Panc1 (cell line): ENCODE data around the gene CHST5.

Experiments
- POLR2AphosphoS5 ChIP-seq: IDR thresholded peaks from 2 replicates; pipeline ENCODE4 v1.6.1; 2012; ENCODE audit warnings: mild to moderate bottlenecking, low read depth, low read length, moderate library complexity
- SIN3A ChIP-seq: IDR thresholded peaks from 2 replicates; pipeline ENCODE4 v1.6.1; 2012; ENCODE audit warnings: low read depth, mild to moderate bottlenecking, low read length, moderate library complexity, borderline replicate concordance; ENCODE audit not compliant: insufficient read depth
- TF ChIP-seq, protein P1 (sequence below): fragments of 450-650 bp; IDR thresholded peaks from 2 replicates; pipeline ENCODE4 v1.5.1; 2017; ENCODE audit warnings: mild to moderate bottlenecking
- TF ChIP-seq, protein P2 (sequence below), 2 experiments: IDR thresholded peaks; 2 replicates each; pipeline ENCODE4 v1.6.1; 2011 to 2012; ENCODE audit warnings: low read depth in 2 of 2, control low read depth in 1 of 2, low read length in 1 of 2, mild to moderate bottlenecking in 1 of 2, moderate library complexity in 1 of 2; ENCODE audit not compliant: insufficient read depth in 1 of 2

DNA sequence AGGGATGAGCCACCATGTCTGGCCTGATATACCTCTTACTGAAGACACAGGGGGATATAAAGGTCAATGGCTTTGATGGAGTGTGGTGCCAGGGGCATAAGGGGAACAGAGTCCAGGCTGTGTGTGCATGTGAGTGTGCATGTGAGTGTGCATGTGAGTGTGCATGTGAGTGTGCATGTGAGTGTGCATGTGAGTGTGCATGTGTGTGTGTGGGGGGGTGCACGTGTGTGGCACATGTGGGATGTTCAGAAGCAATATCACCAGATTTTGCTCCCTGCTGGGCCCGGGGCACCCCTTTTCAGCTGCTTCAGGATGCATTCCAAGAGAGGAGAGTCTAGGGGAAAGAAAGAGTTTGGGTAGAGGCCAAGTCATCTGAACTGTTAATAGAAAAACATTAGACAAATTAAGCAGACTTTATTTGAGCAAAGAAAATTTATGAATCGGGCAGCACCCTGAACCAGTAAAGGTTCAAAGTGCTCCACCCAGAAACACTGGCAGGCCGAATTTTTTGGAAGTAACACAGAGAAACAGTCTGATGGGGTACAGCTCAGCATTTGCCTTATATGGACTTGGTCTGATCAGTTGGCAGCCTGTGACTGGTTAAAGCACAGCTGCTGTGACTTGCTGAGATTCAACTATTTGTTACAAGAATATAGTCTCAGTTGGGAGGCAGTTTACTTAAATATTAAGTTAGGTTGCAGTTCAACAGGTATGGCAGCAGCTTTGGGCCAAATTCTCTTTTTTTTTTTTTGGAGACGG lies 9.7 kb downstream of the CHST5 start:
- TF ChIP-seq, protein P1, sequence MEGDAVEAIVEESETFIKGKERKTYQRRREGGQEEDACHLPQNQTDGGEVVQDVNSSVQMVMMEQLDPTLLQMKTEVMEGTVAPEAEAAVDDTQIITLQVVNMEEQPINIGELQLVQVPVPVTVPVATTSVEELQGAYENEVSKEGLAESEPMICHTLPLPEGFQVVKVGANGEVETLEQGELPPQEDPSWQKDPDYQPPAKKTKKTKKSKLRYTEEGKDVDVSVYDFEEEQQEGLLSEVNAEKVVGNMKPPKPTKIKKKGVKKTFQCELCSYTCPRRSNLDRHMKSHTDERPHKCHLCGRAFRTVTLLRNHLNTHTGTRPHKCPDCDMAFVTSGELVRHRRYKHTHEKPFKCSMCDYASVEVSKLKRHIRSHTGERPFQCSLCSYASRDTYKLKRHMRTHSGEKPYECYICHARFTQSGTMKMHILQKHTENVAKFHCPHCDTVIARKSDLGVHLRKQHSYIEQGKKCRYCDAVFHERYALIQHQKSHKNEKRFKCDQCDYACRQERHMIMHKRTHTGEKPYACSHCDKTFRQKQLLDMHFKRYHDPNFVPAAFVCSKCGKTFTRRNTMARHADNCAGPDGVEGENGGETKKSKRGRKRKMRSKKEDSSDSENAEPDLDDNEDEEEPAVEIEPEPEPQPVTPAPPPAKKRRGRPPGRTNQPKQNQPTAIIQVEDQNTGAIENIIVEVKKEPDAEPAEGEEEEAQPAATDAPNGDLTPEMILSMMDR: no peak
- TF ChIP-seq POLR2AphosphoS5 (no peak), SIN3A (no peak)
- TF ChIP-seq, protein P2, sequence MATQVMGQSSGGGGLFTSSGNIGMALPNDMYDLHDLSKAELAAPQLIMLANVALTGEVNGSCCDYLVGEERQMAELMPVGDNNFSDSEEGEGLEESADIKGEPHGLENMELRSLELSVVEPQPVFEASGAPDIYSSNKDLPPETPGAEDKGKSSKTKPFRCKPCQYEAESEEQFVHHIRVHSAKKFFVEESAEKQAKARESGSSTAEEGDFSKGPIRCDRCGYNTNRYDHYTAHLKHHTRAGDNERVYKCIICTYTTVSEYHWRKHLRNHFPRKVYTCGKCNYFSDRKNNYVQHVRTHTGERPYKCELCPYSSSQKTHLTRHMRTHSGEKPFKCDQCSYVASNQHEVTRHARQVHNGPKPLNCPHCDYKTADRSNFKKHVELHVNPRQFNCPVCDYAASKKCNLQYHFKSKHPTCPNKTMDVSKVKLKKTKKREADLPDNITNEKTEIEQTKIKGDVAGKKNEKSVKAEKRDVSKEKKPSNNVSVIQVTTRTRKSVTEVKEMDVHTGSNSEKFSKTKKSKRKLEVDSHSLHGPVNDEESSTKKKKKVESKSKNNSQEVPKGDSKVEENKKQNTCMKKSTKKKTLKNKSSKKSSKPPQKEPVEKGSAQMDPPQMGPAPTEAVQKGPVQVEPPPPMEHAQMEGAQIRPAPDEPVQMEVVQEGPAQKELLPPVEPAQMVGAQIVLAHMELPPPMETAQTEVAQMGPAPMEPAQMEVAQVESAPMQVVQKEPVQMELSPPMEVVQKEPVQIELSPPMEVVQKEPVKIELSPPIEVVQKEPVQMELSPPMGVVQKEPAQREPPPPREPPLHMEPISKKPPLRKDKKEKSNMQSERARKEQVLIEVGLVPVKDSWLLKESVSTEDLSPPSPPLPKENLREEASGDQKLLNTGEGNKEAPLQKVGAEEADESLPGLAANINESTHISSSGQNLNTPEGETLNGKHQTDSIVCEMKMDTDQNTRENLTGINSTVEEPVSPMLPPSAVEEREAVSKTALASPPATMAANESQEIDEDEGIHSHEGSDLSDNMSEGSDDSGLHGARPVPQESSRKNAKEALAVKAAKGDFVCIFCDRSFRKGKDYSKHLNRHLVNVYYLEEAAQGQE (IDR thresholded peaks at IDR 0.05; ENCODE audit: insufficient read depth in 1 of 2, low read depth in 2 of 2, low read length in 1 of 2): no peak
